ENCODE measurements around the gene RTP5. TPM values are rescaled to one million over a fixed set of nuclear protein-coding genes. Genes with fewer than 3 reads are reported as not detected.

The RTP5 gene
- total RNA-seq, 3 donors from 2014 or later = 0.15 TPM; not detected in 2

GRCh38 chr2:241900251-241901017 is 30.9 kb downstream of the RTP5 start:
- no peak for TF ChIP-seq POLR2A (IDR thresholded peaks at IDR 0.05)
- no peak for TF ChIP-seq POLR2AphosphoS5 (IDR thresholded peaks at IDR 0.05)
- TF ChIP-seq, protein P1, sequence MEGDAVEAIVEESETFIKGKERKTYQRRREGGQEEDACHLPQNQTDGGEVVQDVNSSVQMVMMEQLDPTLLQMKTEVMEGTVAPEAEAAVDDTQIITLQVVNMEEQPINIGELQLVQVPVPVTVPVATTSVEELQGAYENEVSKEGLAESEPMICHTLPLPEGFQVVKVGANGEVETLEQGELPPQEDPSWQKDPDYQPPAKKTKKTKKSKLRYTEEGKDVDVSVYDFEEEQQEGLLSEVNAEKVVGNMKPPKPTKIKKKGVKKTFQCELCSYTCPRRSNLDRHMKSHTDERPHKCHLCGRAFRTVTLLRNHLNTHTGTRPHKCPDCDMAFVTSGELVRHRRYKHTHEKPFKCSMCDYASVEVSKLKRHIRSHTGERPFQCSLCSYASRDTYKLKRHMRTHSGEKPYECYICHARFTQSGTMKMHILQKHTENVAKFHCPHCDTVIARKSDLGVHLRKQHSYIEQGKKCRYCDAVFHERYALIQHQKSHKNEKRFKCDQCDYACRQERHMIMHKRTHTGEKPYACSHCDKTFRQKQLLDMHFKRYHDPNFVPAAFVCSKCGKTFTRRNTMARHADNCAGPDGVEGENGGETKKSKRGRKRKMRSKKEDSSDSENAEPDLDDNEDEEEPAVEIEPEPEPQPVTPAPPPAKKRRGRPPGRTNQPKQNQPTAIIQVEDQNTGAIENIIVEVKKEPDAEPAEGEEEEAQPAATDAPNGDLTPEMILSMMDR (IDR thresholded peaks at IDR 0.05) = no peak
- intact Hi-C loops (cut with DNase I; ENCODE audit: low total_unique reads) = no loop called here
- peak overlapping the region in 1 of 2 donors; percentile 26 for H3K27ac ChIP-seq
- peak in 1 of 2 donors; percentile 48 for DNase-seq (ENCODE audit: low spot score in 2 of 2)
- no peaks in the 10 kb centered on the region for H3K27me3 ChIP-seq
- H3K4me3 ChIP-seq = peak overlapping the region in 1 of 3 donors; percentile 53
- H3K36me3 ChIP-seq = no peaks in the 10 kb centered on the region
- H3K4me1 ChIP-seq = peaks cover 3 to 15% of the 10 kb centered on the region in 2 donors
- H3K9me3 ChIP-seq = no peaks in the 10 kb centered on the region

GRCh38 chr2:241901018-241901380 is 31.5 kb downstream of the RTP5 start:
- no peaks in the 10 kb centered on the region for H3K36me3 ChIP-seq
- no peak for TF ChIP-seq POLR2AphosphoS5 (IDR thresholded peaks at IDR 0.05)
- TF ChIP-seq, protein P1 (IDR thresholded peaks at IDR 0.05) = no peak
- TF ChIP-seq POLR2A (IDR thresholded peaks at IDR 0.05) = no peak
- intact Hi-C loops (cut with DNase I; ENCODE audit: low total_unique reads) = no loop called here
- peak overlapping the region in 1 of 2 donors; percentile 26 for H3K27ac ChIP-seq
- peaks cover 2 to 10% of the 10 kb centered on the region in 2 donors for H3K4me1 ChIP-seq
- peak in 1 of 2 donors; percentile 43 for DNase-seq (ENCODE audit: low spot score in 2 of 2)
- peak overlapping the region in 1 of 3 donors; percentile 53 for H3K4me3 ChIP-seq
- no peaks in the 10 kb centered on the region for H3K27me3 ChIP-seq
- H3K9me3 ChIP-seq = no peaks in the 10 kb centered on the region

GRCh38 chr2:241901500-241902351 is 32.2 kb downstream of the RTP5 start:
- Histone ChIP-seq H3K4me1 (peaks cover 0 to 8% of the 10 kb centered on the region in 2 donors), H3K4me3 (peak overlapping the region in 2 of 3 donors; percentile 46 to 53), H3K36me3 (no peaks in the 10 kb centered on the region), H3K27me3 (no peaks in the 10 kb centered on the region), H3K27ac (peak overlapping the region in 1 of 2 donors; percentile 26), H3K9me3 (no peaks in the 10 kb centered on the region)
- DNase-seq (ENCODE audit: low spot score in 2 of 2) = peak in 1 of 2 donors; percentile 49
- intact Hi-C loops (cut with DNase I; ENCODE audit: low total_unique reads) = no loop called here
- TF ChIP-seq POLR2AphosphoS5 (IDR thresholded peaks at IDR 0.05) (no peak), POLR2A (IDR thresholded peaks at IDR 0.05) (no peak)
- TF ChIP-seq, protein P1 (IDR thresholded peaks at IDR 0.05) = no peak

- H3K9me3 ChIP-seq = no peaks in the 10 kb centered on the region
- peaks cover 0 to 8% of the 10 kb centered on the region in 2 donors for H3K4me1 ChIP-seq
- H3K27ac ChIP-seq = no peak overlapping the region
- H3K36me3 ChIP-seq = no peaks in the 10 kb centered on the region
- H3K27me3 ChIP-seq = no peaks in the 10 kb centered on the region
- H3K4me3 ChIP-seq = peak overlapping the region in 2 of 3 donors; percentile 46 to 53
- peak in 1 of 2 donors; percentile 50 for DNase-seq (ENCODE audit: low spot score in 2 of 2)
- TF ChIP-seq POLR2AphosphoS5 (IDR thresholded peaks at IDR 0.05) (no peak), POLR2A (IDR thresholded peaks at IDR 0.05) (no peak)
- TF ChIP-seq, protein P1 (IDR thresholded peaks at IDR 0.05) = no peak
- intact Hi-C loops (cut with DNase I; ENCODE audit: low total_unique reads) = no loop called here
Observed at GRCh38 chr2:241902357-241902991, 32.9 kb downstream of the RTP5 start.

All from breast epithelium (tissue), 4 donors.